ENCODE data around the gene CIB2.

Gene CIB2

DNA sequence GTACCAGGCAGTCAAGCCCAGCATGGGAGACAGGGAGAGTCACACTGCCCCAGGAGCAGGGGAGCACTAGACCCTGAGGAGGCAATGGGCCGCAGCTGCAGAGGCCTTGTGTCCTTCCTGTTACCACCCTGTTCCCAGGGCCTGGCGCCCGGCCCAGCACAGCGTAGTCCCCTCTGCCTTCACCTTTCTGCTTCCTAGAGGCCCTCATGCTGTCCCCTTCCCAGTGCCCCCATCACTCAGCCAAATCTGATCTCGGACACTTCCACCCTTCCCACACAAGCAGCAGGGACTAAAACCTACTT, 46.8 kb downstream of the CIB2 start:
- no peak for DNase-seq

DNA sequence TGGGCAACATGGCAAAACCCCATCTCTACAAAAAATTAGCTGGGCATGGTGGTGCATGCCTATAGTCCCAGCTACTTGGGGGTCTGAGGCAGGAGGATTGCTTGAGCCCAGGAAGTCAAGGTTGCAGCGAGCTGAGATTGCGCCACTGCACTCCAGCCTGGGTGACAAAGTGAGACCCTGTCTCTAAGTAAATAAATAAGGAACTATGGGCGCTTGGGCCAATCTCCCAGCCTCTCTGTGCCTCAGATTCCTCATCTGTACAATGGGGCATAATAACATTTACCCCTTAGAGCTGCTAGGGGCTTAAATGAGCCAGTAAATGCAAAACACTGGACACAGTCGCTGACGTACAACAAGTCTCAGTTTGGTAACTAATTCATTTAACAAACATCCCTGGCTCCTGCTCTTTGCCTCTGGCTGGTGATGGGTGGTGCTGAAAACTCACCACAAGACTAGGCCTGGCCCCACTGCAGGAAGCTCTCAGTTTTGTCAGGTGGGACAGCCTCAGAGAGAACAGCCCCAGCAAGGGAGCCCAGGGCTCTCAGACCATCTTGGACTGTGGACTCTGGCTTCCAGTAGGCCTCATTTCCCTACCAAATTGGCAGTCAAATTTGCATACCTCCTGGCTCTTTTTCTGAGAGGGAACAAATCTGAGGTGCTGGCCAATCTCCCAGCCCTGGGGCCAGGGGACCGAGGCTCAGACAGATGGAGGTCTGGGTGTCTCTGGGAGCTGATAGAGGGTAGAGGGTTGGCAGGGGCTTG, 47.4 kb downstream of the CIB2 start:
- no peak for DNase-seq

DNA sequence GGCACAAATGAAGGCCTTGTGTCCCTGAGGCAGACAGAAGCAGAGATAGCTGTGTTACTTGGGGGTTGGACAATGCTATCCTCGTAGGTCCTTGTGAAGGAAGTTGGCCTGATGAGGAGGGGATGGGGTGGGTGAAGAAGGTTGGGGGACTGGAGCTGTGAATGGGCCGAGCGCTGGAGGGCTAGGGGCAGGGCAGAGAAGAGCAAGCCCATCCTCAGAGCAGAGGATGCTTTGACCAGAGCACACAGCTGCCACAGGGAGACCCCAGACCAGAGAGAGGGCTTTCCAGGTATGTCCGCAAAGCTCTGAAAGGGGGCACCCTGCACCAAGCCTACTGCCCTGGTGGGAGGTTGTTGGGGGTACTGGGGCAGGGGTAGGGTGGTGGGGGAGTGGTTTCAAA, 48.1 kb downstream of the CIB2 start:
- DNase-seq: no peak

DNA sequence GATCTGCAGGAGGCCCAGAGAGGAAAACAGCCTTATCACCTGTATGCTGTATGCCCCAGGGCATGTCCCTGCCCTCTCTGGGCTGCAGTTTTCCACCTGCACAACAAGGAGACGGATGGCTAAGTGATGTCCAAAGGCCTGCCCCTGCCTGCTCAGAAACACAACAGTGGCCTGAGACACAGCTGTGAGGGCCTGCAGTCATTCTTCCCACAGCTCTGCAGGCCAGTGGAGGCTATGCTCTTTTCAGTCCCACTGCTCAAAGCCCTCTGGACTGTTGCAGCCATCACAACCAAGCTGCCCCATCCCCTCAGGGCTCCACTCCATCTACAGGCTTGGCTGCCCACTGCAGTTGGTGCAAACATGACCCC, 48.5 kb downstream of the CIB2 start:
- no peak for DNase-seq

DNA sequence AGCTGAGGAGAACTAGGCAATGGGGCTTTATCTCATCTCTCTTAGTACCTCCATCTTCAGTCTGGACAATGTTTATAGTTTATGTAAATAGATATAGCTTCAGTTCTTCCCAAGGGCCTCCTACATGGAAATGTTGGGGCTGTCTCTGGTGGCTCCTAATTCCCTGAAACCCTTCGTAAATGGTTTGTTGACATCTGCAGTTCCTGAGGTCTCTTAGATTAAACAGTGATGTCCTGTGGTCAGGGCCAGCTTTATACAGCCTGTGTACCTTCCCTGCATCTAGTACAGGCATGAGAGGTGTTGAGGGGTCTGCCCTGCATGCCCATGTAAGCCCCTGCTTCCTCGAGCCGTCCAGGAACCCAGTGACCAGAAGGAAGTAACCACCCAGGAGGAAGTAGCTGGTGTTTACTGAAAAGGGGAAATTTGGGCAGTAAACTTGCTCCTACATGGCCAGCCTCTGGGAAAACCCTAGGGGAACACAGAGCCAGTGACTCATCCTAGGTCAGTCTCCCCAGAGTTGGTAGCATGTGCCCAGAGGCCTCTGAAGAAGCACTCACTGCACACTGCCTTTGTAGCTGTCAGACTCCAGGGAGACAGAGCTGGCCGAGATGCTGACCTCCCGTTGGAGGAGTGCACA, 49.0 kb downstream of the CIB2 start:
- DNase-seq: no peak

DNA sequence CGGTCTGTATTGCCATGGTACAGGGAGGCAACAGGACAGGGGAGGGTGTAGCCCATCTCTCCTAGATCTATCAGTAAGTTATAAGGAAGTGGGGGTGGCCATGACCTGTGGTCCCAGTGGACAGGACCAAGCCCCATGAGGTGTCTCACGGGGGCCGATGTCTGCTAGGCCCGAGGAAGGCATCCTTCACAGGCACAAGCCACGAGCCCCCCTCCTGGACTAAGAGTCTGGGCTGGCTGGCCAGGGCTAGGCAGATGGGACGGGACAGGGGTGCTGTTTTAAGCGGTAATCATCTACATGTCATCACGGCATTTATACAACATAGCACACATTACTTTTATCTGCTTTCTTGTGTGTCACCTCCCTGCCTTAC, 51.2 kb downstream of the CIB2 start:
- no peak for DNase-seq

DNA sequence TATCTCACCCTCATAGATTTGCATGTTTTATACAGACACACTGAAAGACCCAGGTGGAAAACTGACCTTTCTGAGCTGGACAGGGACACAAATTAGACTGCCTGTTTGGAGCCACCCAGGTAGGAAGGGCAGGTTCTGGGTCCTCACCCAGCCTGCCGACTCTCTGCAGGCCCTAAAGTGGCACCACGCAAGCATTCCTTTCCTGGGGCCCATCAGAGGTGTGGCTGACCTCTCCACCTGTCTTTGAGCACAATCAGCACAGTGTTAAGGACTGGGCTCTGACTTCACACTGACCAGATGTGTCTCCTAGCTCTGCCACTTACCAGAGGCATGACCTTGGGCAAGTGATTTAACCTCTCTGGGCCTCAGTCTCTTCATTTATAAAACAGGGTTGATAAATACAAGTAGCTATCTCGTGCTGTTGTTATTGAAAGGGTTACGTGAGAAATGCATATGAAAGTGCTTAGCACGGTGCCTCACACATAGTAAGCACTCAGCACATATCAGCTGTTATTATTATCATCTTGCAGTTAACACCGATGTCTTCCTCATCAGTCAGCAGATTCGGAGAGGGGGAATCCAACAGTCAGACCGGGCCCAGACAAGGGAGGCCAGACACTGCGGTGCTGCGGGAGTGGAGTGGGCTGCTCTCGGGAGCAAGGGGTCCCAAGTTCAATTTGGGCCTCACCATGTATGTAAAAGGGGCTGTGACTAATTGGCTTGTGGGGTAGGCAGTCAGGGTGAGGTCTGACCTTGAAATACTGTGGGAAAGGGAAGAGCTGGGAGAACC, 51.8 kb downstream of the CIB2 start:
- DNase-seq: no peak

DNA sequence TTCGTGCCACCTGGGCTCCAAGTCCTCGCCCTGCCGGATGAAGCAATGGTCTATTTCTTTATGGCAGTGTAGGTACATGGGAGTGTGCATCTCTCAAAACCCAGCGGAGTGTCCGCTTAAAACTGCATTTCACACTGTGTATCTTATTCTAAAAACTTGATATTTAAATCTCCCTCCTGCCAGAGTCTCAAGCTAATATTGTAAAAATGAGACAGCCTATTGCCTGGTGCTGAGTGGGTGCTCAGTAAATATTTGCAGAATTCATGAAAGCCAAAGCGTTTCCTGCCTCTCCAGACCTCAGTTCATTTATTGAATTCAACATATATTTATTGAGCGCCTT, 53.4 kb downstream of the CIB2 start:
- DNase-seq: peak; percentile 39

DNA sequence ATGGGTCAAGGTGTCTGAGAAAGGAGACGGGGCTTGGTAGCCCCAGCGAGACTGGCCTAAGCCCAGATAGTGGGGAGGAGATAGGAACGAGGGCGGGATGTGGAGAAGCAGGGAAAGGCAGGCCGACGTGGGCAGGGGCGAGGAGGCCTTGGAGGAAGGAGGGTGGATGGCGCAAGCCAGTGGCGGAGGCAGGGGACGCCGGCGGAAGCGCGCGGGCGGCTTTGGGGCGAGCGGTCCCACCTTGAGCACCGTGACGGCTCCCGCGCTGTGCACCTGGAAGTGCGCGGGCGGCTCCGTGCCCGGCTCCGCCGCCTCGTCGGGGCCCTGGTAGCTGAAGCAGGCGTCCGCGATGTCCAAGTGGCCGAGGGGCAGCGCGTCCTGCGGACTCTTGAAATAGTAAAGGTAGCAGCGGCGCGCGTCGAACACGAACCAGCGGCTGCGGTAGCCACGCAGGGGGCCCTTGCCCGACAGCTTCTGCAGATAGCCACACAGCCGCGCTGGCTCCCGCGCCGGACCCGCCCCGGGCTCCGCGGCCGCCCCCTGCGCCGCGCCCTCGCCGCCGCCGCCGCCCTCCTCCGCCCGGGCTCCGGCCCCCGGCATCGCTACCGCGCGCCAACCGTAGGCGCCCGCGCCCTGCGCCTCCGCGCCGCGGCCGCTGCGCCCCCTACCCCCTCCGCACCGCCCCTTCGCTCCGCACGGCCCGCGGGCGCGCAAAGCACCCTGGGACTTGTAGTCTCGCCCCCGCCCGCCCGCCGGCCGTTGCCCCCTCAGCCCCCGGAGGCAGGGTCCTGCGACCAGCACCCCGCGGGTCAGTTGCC, 54.0 kb downstream of the CIB2 start, which contains the start of gene TBC1D2B:
TBC1D2B (minus strand) TSS at position 659 of the 818 bp plus-strand sequence; CDS start at position 600, 59 bp downstream.
- DNase-seq: peak; percentile 81

DNA sequence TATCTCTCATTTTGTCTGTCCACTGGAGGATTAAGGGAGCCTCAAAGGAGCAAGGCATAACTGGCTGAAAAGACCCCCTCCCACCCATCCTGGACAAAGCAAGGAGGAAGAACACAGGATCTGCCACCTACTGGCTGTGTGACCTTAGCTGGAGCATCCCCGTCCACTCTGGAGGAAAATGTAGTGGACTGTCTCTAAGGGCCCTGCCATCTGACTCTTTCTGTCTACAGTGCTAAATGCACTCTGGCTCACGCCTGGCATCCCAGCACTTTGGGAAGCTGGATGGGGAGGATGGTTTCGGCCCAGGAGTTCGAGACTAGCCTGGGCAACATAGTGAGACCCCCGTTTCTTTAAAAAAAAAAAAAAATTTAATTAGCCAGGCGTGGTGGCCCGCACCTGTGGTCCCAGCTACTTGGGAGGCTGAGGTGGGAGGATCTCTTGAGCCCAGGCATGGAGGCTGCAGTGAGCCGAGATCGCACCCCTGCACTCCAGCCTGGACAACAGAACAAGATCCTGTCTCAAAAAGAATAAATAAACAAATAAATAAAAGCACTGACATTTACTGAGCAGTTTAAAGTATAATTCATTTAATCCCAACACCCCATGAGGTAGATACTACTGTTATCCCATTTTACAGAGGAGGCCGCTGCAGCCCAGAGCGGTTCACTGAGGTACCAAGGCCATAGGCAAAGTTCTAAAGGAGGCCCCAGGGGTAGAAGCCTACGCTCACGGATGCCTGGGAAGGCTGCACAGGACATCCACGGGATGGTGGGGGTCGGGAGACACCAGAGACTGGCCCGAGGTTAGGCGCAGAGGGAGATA, 54.8 kb downstream of the CIB2 start:
- DNase-seq: no peak

DNA sequence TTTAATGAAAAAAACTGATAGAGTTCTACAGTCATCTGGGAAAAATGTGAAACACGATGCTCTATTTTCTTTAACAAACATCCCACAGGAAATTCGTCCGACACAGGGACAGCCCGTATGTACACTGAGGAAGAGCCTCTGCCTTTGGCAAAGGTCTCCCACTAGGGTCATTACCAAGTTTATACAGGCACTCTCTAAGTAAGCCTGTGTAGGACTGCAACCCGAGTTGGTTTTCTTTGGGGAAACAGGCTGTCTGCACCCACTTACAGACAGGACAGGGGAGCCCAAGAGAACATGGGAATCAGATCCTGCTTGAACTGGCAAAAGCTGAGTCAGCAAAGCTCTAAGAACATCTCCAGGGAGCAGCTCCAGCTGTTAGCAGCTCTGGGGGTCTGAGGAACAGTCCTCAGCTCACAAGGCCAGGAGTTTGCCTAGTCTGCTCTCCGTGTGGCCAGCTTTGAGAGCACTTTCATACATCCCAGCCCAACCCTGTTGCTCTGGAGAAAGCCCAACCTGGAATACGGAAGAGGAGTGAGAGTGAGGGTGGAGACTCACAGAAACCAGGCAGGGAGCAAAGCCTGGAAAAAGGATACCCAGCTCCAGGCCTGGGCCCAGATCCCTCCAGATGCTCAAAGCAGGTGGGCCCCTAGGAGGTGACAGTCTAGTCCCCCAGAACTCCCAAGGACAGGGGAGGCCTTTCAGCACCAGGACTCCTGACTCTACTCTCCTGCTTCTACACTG, 55.6 kb downstream of the CIB2 start:
- peak; percentile 61 for DNase-seq

DNA sequence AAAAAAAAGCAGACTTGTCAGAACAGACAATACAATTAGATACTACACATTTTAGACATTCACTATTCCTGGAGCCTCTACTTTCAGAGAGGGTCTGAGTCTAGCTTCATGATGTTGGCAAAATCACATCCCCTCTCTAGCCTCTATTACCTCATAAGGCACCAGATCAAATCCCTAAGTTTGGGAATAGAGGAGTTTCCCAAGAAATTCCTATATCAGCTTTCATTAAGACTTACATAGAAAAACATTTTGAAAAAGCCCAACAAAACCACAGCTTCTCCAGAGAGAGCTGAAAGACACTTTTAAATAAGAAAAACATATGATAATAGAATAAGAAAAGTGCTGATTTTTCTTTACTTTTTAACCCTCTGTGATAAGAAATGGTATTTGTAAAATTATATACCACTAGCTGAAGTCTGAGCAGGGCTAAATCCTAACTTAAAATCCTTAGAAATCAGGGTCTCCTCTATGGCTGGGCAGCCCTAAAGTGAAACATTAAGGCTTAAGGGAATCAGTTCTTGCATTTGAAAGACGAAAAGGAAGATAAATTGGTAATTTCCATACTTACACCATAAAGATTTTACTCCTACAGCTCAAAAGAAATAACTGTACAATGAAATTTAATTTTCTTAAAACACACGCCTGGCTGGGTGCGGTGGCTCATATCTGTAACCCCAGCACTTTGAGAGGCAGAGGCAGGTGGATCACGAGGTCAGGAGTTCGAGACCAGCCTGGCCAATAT, 58.0 kb downstream of the CIB2 start:
- no peak for DNase-seq

DNA sequence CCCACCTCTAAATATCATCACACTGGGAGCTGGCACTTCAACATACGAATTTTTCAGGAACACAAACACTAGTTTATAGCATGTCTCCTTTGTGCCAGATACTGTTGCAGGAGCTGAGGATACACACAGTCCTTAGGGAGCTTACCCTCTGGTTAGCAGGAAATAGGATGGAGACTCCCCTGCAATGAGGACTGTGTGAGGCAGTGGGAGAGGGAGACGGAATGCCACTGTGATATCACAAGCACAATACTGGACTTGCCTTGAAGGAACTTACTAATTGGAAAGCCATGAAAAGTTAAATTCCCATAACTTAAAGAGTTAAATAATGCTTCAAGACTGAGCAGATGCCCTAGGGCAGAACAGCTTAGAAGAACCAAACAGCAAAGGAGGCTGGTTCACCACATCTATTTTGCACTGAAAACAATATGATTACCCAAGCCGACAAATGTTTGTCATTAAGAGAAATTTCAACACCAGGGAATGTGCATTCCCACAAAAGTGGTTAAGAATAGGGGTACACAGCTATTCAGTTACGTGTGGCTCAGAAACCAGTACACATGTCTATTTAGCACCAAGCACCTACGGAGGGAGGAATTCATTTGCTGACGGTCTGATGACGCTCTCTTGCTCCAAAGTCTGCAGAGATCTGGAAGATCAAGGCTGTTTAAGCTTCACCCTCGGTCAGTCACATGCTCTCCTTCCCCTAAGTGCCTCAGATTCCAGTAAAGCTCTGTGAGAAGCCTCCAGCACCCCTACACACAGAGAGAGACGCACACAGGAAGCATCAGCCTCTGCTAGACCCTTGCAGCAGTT, 59.0 kb downstream of the CIB2 start:
- DNase-seq: no peak

DNA sequence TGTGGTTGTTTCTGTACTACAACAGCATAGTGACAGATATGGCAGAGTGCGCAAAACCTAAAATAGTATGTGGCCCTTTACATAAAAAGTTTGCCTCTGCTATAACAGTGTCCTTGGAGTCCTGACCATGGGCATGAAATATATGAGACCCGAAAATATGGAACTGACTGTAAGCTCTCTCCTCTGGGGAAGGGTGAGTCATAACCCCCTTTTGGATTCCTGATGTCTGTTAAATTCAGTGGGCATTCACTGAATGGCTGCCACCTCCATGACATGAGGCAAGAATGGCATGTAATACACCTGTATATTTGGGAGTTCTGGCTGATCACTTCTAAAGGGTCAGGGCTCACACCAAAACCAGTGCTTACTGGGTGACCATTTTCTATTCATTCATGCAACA, 59.9 kb downstream of the CIB2 start:
- no peak for DNase-seq

DNA sequence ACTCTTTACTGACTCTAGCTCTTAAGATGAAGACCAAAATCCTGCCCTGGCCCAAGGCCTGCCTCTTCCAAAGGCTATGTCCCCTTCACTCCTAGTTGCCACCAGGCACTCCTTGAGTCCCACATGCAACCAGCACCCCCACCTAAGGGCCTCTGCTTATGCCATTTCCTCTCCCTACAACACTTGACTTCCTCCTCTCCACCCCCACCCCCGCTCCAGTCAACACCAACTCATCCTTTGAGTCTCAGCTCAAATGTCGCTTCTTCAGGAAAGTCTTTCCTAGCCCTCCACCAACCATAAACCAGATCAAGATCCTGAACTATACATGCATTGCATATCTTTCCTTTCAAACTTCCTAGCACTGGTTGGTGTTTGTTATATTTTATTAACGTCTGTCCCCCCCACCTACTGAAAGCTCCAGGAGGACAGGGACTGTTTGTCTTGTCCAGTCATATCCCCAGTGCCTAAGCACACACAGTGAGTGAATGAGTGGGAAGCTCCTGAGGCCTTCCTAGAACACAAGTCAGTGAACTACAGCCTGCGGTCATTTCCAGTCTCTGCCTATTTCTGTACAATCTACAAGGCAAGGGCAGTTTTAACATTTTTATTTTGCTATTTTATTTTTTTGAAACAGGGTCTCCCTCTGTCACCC, 61.1 kb downstream of the CIB2 start:
- DNase-seq: no peak

DNA sequence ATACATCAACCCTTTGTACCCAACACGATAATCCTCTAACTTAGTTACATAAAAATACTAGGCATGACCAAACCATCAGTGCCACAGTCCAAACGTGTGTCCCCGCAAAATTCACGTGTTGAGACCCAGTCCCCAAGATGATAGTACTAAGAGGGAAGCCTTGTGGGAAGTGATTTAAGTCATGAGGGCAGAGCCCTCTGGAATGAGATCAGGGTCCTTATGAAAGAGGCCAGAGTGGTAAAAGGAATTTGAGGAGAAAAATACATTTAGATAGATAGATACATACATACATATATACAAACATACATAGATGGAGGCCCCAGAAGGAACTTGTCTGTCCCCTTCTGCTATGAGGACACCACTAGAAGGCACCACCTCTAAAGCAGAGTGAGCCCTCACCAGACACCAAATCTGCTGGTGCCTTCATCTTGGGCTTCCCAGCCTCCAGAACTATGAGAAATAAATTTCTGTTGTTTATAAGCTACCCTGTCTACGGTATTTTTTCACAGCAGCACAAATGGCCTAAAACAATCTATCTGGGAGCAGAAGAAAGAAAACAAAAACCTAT, 61.7 kb downstream of the CIB2 start:
- DNase-seq: no peak

DNA sequence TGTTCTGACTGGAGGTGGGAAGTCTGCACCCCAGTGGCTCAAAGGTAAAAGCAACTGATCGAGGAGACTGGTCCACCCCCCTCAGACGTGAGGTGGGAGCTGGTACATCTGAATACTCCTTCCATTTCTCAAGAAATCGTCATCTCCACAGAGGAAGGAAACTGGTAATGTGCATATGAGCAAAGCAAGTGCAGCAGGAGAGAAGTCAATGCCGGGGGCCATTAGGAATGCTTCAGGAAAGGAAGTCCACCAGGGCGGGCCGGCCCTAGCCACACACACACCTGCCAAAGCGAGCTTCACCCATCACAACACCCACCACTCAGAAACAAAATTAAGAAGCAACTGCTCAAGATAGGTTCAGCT, 62.2 kb downstream of the CIB2 start:
- DNase-seq: no peak

DNA sequence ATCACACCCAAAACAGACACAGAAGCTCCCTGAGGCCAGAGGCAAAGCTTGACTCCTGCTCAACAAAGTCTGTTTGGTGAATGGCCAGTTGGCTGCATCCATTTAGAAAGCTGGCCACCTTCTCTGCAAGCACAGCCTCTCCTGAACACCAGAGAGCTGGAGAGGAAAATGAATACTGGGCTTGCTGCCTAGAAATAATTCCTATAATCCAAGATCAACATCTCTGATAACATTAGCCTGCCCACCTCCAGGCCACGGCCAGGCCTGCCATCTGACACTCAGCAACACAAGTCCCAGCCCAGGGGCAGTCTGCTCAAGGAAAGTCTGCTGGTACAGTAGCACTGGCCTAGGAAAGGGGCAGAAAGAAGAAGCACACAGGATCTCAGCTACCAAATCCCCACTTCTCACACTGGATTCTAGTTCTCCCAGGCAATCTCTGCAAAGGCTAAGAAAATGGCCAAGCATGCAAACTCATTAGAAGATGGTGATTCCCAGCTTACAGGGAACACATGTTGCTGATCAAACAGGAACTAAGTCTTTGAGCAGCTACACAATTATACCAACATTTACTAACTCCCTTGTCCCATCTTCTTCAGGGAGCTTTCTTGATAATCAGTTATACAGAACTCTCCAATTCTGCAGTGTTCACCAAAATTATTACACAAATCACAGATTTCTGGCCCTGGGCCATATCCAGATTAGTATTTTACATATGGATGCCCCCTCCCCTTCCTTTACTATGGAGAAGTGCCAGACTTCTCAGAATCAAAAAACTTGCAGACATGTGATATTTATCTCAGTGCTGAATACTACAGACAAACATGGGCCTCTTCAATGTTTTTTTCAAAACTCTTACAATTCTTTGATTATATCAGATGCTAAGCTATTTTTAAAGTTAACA, 63.7 kb downstream of the CIB2 start:
- peak; percentile 28 for DNase-seq

All from right kidney (tissue), 1 donor.